ENCODE measurements around the gene NANOS3. TPM values are rescaled to one million over a fixed set of nuclear protein-coding genes. Genes with fewer than 3 reads are reported as not detected.

The NANOS3 gene
- total RNA-seq, 1 donor from 2014 or later: not detected

DNA sequence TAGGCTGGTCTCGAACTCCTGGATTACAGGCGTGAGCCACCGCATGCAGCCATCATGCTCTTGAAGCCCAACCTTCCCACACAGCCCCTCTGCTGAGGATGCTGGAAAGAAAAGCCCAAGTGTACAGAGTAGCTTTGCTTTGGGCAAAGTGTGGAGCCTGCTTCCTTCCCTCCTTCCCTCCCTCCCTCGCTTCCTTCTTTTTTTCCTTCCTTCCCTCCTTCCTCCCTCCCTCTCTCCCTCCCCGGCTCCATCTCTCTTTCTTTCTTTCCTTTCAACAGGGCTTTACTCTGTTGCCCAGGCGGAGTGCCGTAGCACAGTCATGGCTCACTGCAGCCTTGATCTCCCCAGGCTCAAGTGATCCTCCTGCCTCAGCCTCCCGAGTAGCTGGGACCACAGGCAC lies 31.7 kb downstream of the NANOS3 start:
- DNase-seq: no peak
- H3K27ac ChIP-seq: no peak overlapping the region
- intact Hi-C loops (cut with DNase I): no loop called here

DNA sequence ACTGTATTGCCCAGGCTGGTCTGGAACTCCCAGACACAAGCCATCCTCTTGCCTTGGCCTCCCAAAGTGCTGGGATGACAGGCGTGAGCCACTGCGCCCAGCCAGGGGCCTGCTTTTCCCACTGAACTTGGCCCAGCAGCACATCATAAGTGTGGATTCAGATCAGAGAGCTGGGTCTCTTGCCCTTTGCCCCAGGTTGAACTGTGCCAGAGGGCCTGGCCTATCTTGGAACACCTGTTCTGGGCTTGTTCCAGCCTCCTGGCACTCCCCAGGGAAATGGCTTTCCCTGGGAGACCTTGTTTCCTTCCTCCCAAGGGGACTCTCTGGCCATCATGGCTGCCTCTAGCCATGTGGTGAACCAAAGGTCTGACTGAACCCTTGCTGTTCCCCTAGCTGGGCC lies 32.5 kb downstream of the NANOS3 start:
- intact Hi-C loops (cut with DNase I): no loop called here
- H3K9me3 ChIP-seq: no peaks in the 10 kb centered on the region
- DNase-seq: no peak
- peaks cover 8% of the 10 kb centered on the region for H3K4me1 ChIP-seq
- ATAC-seq: no peak
- TF ChIP-seq, protein P1, sequence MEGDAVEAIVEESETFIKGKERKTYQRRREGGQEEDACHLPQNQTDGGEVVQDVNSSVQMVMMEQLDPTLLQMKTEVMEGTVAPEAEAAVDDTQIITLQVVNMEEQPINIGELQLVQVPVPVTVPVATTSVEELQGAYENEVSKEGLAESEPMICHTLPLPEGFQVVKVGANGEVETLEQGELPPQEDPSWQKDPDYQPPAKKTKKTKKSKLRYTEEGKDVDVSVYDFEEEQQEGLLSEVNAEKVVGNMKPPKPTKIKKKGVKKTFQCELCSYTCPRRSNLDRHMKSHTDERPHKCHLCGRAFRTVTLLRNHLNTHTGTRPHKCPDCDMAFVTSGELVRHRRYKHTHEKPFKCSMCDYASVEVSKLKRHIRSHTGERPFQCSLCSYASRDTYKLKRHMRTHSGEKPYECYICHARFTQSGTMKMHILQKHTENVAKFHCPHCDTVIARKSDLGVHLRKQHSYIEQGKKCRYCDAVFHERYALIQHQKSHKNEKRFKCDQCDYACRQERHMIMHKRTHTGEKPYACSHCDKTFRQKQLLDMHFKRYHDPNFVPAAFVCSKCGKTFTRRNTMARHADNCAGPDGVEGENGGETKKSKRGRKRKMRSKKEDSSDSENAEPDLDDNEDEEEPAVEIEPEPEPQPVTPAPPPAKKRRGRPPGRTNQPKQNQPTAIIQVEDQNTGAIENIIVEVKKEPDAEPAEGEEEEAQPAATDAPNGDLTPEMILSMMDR (IDR thresholded peaks at IDR 0.05): no peak
- H3K4me3 ChIP-seq: no peak overlapping the region
- no peak overlapping the region for H3K27ac ChIP-seq
- H3K36me3 ChIP-seq: peaks cover 36% of the 10 kb centered on the region
- no peaks in the 10 kb centered on the region for H3K27me3 ChIP-seq

More for the DNA sequence above, 31.7 kb downstream of the NANOS3 start:
- TF ChIP-seq, protein P1 (IDR thresholded peaks at IDR 0.05): no peak
- no peak overlapping the region for H3K4me3 ChIP-seq
- ATAC-seq: no peak
- H3K9me3 ChIP-seq: no peaks in the 10 kb centered on the region
- H3K4me1 ChIP-seq: peaks cover 8% of the 10 kb centered on the region
- no peaks in the 10 kb centered on the region for H3K27me3 ChIP-seq
- H3K36me3 ChIP-seq: peaks cover 29% of the 10 kb centered on the region

DNA sequence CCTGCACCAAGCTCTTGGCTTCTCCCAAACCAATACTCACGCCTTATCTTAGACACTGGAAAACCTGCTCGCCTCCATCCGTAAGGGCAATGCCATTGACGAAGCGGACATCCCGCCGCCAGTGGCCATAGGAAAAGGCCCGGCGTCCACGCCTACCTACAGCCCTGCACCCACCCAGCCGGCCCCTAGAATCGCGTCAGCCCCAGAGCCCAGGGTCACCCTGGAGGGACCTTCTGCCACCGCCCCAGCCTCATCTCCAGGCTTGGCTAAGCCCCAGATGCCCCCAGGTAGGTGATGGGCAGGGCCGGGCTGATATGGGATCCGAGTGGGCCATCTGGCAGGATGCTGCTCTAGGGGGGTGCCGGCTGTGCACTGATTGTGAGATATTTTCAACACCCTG lies 36.4 kb downstream of the NANOS3 start:
- Histone ChIP-seq H3K4me1 (no peaks in the 10 kb centered on the region), H3K36me3 (peaks cover 63% of the 10 kb centered on the region), H3K27me3 (no peaks in the 10 kb centered on the region), H3K9me3 (no peaks in the 10 kb centered on the region), H3K27ac (no peak overlapping the region), H3K4me3 (no peak overlapping the region)
- TF ChIP-seq, protein P1 (IDR thresholded peaks at IDR 0.05): no peak
- intact Hi-C loops (cut with DNase I): no loop called here
- DNase-seq (no peak), ATAC-seq (no peak)

DNA sequence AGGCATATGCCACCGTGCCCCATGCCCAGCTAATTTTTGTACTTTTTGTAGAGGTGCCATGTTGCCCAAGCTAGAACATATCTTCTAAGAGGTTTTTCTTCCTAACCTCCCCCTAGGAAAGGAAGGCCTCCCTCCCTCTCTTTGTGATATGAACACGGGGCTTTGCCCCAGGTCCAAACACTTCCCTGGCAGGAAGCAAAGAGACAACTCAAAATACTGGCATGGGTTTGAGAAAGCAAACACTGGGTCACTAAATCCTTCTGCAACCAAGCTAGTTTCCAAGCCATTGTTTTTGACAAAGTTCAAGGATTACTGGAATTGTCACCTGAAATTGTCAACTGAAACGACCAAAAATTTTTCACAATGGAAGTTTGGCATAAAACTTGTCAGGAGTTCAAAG lies 37.8 kb downstream of the NANOS3 start:
- H3K27me3 ChIP-seq: no peaks in the 10 kb centered on the region
- H3K4me3 ChIP-seq: no peak overlapping the region
- peaks cover 69% of the 10 kb centered on the region for H3K36me3 ChIP-seq
- no peak for ATAC-seq
- no peak overlapping the region for H3K27ac ChIP-seq
- H3K4me1 ChIP-seq: no peaks in the 10 kb centered on the region
- TF ChIP-seq, protein P1 (IDR thresholded peaks at IDR 0.05): no peak
- H3K9me3 ChIP-seq: no peaks in the 10 kb centered on the region
- no peak for DNase-seq
- intact Hi-C loops (cut with DNase I): no loop called here

DNA sequence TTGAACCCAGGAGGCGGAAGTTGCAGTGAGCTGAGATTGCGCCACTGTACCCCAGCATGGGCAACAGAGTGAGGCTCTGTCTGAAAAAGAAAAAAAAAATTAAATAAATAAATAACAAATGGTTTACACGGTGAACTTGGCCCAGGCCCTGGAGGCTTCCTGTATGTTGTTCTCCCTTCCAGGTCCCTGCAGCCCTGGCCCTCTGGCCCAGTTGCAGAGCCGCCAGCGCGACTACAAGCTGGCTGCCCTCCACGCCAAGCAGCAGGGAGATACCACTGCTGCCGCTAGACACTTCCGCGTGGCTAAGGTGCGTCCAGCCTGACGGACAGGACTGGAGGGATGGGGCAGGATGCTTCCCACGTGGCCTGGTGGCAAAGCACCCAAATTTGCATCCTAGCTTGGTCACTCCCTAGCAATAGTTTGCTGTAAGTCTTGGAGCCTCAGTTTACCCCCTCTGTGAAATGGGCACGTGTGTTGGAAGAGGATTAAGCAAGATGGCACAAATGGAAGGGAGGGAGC lies 41.0 kb downstream of the NANOS3 start:
- DNase-seq: no peak
- peaks cover 74% of the 10 kb centered on the region for H3K36me3 ChIP-seq
- H3K9me3 ChIP-seq: no peaks in the 10 kb centered on the region
- TF ChIP-seq, protein P1 (IDR thresholded peaks at IDR 0.05): no peak
- peak; percentile 10 for ATAC-seq
- intact Hi-C loops (cut with DNase I): no loop called here
- H3K27me3 ChIP-seq: no peaks in the 10 kb centered on the region
- no peak overlapping the region for H3K4me3 ChIP-seq
- no peak overlapping the region for H3K27ac ChIP-seq
- H3K4me1 ChIP-seq: no peaks in the 10 kb centered on the region

Measured in upper lobe of right lung (tissue), 1 donor.